OCI-LY3 (cell line): ENCODE data around the gene ASH1L.
"Not testable (repeated sequence)": the region's sequence is repeated elsewhere in the genome, so short reads cannot be mapped to it uniquely, and the experiment has no call there.

Source experiments
- H2AFZ ChIP-seq: fragments of 200-600, 300-600 bp; shearing (Covaris generic); 2 replicates; pipeline ENCODE4 v1.6.0; 2014; ENCODE audit warnings: antibody characterized with exemption, low read depth, low read length
- H3K27ac ChIP-seq: fragments of 200-600, 300-600 bp; sonication (generic); 2 replicates; pipeline ENCODE4 v1.5.1; 2014; ENCODE audit warnings: mild to moderate bottlenecking, low read length, moderate library complexity, mixed read lengths
- H3K27me3 ChIP-seq: fragments of 200-600, 300-600 bp; sonication (generic); 2 replicates; pipeline ENCODE4 v1.6.1; 2014; ENCODE audit warnings: low read depth, low read length, mixed read lengths
- H3K36me3 ChIP-seq: fragments of 200-600, 300-600 bp; sonication (generic); replicated peaks from 2 replicates; pipeline ENCODE3; 2014; ENCODE audit warnings: low read depth, low read length, mixed read lengths
- H3K4me1 ChIP-seq: fragments of 300-600, 200-600 bp; sonication (generic); 2 replicates; pipeline ENCODE4 v1.6.1; 2014; ENCODE audit warnings: low read length, mixed read lengths
- H3K4me2 ChIP-seq: fragments of 200-600, 300-600 bp; sonication (generic); 2 replicates; pipeline ENCODE4 v1.6.1; 2014; ENCODE audit warnings: low read length, mixed read lengths
- H3K4me3 ChIP-seq: fragments of 300-600, 200-600 bp; sonication (generic); 2 replicates; pipeline ENCODE4 v1.5.1; 2014; ENCODE audit warnings: antibody characterized with exemption, mild to moderate bottlenecking, low read length, moderate library complexity
- H3K79me2 ChIP-seq: fragments of 300-600, 200-600 bp; shearing (Covaris generic); 2 replicates; pipeline ENCODE4 v1.6.1; 2014; ENCODE audit warnings: mild to moderate bottlenecking, low read length, mixed read lengths
- H3K9ac ChIP-seq: fragments of 300-600, 200-600 bp; shearing (Covaris generic); 2 replicates; pipeline ENCODE4 v1.6.0; 2014; ENCODE audit warnings: mild to moderate bottlenecking, low read length, moderate library complexity
- H3K9me3 ChIP-seq: fragments of 200-600, 300-600 bp; shearing (Covaris generic); 2 replicates; pipeline ENCODE4 v1.6.1; 2014; ENCODE audit warnings: low read length, mixed read lengths; ENCODE audit not compliant: insufficient read depth
- H4K20me1 ChIP-seq: fragments of 200-600, 300-600 bp; sonication (generic); 2 replicates; pipeline ENCODE4 v1.6.1; 2016; ENCODE audit warnings: low read length, mixed read lengths; ENCODE audit not compliant: insufficient read depth
- EZH2phosphoT487 ChIP-seq: fragments of 200-600 bp; shearing (Covaris generic); IDR thresholded peaks from 2 replicates; pipeline ENCODE4 v1.6.1; 2018; ENCODE audit warnings: antibody characterized with exemption, mixed run types, low read depth
- TF ChIP-seq, protein P1 (sequence below): fragments of 200-600, 300-600 bp; sonication (generic); IDR thresholded peaks from 2 replicates; pipeline ENCODE4 v1.5.1; 2014; ENCODE audit warnings: antibody characterized with exemption, low read length, low read depth

The ASH1L gene, protein sequence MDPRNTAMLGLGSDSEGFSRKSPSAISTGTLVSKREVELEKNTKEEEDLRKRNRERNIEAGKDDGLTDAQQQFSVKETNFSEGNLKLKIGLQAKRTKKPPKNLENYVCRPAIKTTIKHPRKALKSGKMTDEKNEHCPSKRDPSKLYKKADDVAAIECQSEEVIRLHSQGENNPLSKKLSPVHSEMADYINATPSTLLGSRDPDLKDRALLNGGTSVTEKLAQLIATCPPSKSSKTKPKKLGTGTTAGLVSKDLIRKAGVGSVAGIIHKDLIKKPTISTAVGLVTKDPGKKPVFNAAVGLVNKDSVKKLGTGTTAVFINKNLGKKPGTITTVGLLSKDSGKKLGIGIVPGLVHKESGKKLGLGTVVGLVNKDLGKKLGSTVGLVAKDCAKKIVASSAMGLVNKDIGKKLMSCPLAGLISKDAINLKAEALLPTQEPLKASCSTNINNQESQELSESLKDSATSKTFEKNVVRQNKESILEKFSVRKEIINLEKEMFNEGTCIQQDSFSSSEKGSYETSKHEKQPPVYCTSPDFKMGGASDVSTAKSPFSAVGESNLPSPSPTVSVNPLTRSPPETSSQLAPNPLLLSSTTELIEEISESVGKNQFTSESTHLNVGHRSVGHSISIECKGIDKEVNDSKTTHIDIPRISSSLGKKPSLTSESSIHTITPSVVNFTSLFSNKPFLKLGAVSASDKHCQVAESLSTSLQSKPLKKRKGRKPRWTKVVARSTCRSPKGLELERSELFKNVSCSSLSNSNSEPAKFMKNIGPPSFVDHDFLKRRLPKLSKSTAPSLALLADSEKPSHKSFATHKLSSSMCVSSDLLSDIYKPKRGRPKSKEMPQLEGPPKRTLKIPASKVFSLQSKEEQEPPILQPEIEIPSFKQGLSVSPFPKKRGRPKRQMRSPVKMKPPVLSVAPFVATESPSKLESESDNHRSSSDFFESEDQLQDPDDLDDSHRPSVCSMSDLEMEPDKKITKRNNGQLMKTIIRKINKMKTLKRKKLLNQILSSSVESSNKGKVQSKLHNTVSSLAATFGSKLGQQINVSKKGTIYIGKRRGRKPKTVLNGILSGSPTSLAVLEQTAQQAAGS (N-terminal part only)

GRCh38 chr1:155562581-155563376 is at the start of gene ASH1L:
Gene ASH1L, minus strand, starts transcription at chr1:155562803. Its CDS starts 41,284 bp downstream, at chr1:155521519.
- peaks cover 28% of the 10 kb centered on the region for H4K20me1 ChIP-seq
- peak within 1 kb of the TSS; percentile 83 for H3K4me2 ChIP-seq
- no peaks in the 10 kb centered on the region for H3K9me3 ChIP-seq
- H3K27ac ChIP-seq = peak within 1 kb of the TSS; percentile 77
- H2AFZ ChIP-seq = peak within 1 kb of the TSS; percentile 85
- no peaks in the 10 kb centered on the region for H3K27me3 ChIP-seq
- peak within 1 kb of the TSS; percentile 81 for H3K4me3 ChIP-seq
- H3K36me3 ChIP-seq = peaks cover 22% of the 10 kb centered on the region
- peaks cover 94% of the 10 kb centered on the region for H3K79me2 ChIP-seq
- no peak for TF ChIP-seq EZH2phosphoT487
- TF ChIP-seq, protein P1, sequence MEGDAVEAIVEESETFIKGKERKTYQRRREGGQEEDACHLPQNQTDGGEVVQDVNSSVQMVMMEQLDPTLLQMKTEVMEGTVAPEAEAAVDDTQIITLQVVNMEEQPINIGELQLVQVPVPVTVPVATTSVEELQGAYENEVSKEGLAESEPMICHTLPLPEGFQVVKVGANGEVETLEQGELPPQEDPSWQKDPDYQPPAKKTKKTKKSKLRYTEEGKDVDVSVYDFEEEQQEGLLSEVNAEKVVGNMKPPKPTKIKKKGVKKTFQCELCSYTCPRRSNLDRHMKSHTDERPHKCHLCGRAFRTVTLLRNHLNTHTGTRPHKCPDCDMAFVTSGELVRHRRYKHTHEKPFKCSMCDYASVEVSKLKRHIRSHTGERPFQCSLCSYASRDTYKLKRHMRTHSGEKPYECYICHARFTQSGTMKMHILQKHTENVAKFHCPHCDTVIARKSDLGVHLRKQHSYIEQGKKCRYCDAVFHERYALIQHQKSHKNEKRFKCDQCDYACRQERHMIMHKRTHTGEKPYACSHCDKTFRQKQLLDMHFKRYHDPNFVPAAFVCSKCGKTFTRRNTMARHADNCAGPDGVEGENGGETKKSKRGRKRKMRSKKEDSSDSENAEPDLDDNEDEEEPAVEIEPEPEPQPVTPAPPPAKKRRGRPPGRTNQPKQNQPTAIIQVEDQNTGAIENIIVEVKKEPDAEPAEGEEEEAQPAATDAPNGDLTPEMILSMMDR = no peak
- H3K9ac ChIP-seq = peak within 1 kb of the TSS; percentile 88
- H3K4me1 ChIP-seq = peaks cover 12% of the 10 kb centered on the region

DNA sequence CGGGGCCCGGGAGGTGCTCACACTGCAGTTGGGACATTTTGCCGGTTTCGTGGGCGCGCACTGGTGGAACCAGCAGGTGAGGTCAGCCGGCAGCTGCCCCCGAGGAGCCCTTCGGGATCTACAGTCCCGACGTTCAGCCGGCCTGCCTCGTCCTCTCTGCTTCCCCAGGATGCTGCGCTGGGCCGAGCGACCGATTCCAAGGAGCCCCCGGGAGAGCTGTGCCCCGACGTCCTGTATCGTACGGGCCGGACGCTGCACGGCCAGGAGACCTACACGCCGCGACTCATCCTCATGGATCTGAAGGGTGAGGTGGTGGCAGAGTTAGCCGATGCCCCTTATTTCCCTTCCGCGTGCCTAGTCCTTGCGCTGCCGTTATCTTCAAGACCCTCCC is 47.6 kb upstream of the ASH1L start:
- H3K27ac ChIP-seq, H3K27me3 ChIP-seq, H4K20me1 ChIP-seq, H2AFZ ChIP-seq, H3K9me3 ChIP-seq, H3K4me1 ChIP-seq, H3K79me2 ChIP-seq, H3K36me3 ChIP-seq: not testable (repeated sequence)
- Histone ChIP-seq H3K4me3 (peak overlapping the region; percentile 79), H3K4me2 (peak overlapping the region; percentile 46), H3K9ac (peak overlapping the region; percentile 53; the same call in 1 of the 2 replicates)

DNA sequence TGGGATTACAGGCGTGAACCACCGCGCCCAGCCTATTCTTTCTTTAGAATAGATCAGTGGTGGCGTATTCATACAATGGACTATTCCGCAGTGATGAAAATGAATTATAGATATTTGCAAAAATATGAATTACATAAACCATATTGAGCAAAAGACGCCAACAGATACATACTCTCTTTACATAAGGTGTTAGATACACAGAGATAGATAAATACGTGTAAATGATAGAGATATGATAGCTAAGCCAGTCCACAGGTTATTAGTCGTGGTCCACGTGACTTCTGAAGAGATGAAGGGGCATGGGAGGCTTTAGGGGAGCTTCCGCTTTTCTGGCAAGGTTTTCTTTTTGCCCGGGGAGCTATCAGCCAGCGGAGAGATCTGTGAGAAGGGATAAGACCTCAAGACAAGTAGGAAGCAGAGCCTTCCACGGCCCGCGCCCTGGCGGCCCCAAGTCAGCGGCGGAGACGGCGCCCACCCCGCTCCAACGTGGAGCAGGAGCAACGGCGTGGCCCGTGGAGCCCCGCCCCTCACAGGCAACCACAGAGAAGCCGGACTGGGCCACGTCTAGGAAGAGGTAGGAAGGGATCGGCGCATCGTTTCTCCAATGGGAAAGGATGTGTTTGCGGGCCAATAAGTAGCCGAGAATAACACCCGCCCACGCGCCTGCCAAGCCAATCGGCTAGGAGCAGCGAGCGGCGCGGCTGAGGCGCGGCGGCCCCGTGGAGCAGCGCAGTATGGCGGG is 47.1 kb upstream of the ASH1L start, which contains the start of gene MSTO1:
TSS of gene MSTO1 (plus strand) at position 704 of the 742 bp plus-strand sequence. CDS start at position 735, 31 bp downstream.
- H4K20me1 ChIP-seq = no peaks in the 10 kb centered on the region
- H2AFZ ChIP-seq = peak within 1 kb of the TSS; percentile 54
- no peaks in the 10 kb centered on the region for H3K79me2 ChIP-seq

More for the DNA sequence above, 47.1 kb upstream of the ASH1L start, which contains the start of gene MSTO1:
- Histone ChIP-seq H3K9me3 (no peaks in the 10 kb centered on the region), H3K4me2 (peak within 1 kb of the TSS; percentile 67), H3K27me3 (no peaks in the 10 kb centered on the region), H3K36me3 (peaks cover 3% of the 10 kb centered on the region), H3K27ac (peak within 1 kb of the TSS; percentile 76), H3K4me3 (peak within 1 kb of the TSS; percentile 79), H3K4me1 (no peaks in the 10 kb centered on the region), H3K9ac (peak within 1 kb of the TSS; percentile 74)
- TF ChIP-seq, protein P1 = no peak
- no peak for TF ChIP-seq EZH2phosphoT487
